ENCODE measurements around the gene HSD17B8.

The HSD17B8 gene

DNA sequence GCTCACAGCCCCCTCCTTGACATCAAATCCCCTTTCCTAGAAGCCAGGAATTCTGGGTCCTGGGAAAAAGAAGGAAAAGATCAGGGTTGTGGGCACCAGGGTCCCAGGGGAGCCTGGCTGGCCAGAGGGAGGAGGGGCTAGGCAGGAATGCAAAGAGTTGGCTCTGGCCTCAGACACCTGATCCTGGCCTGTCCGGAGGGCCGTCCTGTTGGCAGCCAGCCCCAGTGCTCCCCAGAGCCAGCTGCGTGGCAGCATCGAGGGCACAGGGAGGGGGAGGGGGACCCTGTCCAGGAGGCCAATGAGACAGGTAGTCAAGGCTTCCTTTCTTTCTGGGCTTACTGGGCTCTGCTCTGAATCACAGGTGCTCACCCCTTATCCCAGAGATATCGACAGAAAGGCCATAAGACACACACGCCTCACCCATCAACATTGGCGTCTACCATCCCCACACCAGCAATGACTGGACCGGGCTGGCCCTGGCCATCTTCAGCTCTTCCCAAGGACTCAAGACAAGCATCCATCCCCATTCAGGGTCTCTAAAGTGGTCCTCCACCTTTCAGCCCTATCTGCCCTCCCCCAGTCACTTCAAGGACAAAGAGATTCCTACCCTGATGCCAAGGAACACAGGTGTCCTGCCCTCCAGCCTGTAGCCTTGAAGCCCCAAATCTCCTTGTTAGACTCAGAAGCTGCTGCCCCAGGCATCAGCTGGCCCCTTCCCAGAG lies 12.9 kb upstream of the HSD17B8 start:
- in situ Hi-C loops (cut with MboI; ENCODE audit: low sequenced_read_pairs) = no loop called here

GRCh38 chr6:33192105-33192646 lies 12.3 kb upstream of the HSD17B8 start, which contains the start of gene COL11A2:
Gene COL11A2, minus strand, starts transcription at chr6:33192467. Its CDS starts 227 bp downstream, at chr6:33192240.
- in situ Hi-C loops (cut with MboI; ENCODE audit: low sequenced_read_pairs) = no loop called here

- in situ Hi-C loops (cut with MboI; ENCODE audit: low sequenced_read_pairs) = no loop called here
Observed at GRCh38 chr6:33192671-33193602, 11.5 kb upstream of the HSD17B8 start.

DNA sequence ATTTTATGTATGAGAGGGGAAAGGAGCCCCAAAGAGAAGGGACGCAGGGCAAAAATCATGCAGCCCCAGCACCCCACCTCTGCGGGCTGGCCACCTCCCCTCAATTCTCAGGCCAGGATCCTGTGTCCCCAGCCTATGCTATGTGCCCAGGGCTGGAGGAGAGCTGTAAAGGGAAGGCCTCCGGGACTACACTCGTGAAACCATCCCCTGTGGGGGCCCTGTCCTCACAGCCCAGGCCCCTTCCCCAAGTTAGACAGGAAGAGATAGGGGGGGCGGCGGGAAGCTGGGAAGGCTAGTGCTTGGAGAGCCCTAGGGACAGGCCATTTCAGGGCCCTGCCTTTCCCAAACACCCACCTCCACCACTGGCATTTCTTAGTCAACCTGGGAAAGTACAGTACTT lies 10.8 kb upstream of the HSD17B8 start:
- in situ Hi-C loops (cut with MboI; ENCODE audit: low sequenced_read_pairs) = no loop called here

GRCh38 chr6:33194431-33194979 lies 9.9 kb upstream of the HSD17B8 start:
- in situ Hi-C loops (cut with MboI; ENCODE audit: low sequenced_read_pairs) = no loop called here

DNA sequence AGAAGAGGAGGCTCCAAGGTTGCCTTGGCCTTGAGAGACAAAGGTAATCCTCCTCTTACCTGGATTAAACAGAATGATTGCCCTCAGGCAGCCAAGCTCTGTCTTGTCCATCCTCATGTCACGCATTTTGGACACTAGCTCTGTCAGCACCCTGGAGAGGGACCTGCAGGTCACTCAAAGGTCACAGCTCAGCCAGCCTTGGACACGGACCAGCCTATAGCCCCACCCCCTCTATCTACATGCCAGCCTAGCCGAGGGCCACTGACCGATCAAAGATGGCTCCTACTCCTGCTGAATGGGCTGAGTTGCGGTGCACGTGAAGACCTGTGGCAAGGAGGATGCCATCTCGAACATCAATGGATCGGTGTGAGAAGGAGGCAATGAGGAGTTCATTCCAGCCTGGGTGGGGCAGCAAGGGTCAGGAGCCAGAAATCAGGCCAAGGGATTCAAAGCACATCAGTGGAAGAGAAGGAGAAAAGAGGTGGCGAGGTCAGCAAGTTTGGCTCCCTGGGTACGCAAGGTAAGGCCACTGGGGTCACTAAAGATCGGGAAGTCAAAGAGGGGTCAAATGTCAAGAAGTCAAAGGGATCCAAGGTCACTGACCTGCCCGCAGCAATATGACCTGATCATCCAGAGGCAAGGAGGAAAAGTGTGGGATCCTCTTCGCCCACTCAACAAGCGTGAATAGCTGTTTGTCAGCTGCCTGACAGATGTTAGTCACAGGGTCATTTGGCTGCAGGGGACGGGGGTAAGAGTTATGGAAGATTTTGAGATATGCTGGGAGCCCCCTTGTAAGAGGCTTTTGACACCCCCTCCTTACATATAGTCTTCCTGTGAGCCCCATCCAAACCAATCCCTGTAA lies 8.9 kb upstream of the HSD17B8 start:
- in situ Hi-C loops (cut with MboI; ENCODE audit: low sequenced_read_pairs) = no loop called here

- in situ Hi-C loops (cut with MboI; ENCODE audit: low sequenced_read_pairs) = no loop called here
Observed at GRCh38 chr6:33197431-33198048, 6.9 kb upstream of the HSD17B8 start.

GRCh38 chr6:33198159-33198852 lies 6.1 kb upstream of the HSD17B8 start:
- in situ Hi-C loops (cut with MboI; ENCODE audit: low sequenced_read_pairs) = no loop called here

DNA sequence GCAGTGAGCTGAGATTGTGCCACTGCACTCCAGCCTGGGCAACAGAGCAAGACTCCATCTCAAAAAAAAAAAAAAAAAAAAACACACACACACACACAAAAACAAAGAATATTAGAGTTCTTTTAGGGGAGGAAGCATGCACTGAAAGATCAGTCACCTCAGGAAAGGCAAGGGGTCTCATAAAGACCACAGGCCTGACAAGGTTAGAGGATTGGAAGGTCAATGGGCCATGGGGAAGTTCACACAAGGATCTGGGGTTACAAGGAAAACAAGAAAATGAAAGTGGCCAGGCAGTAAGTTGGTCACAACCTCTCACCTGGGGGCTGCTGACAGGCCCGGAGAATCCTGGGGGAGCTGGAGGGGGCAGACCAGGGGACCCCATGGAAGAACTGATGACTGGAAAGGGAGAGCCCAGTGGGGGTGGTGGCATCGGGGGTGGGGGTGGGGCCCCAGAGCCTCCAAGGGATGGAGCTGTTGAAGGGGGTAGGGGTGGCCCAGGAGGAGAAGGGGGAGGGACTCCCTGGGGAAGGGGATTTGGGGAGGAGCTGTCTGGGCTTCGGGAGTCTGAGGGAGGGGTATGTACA lies 5.5 kb upstream of the HSD17B8 start:
- in situ Hi-C loops (cut with MboI; ENCODE audit: low sequenced_read_pairs) = no loop called here

DNA sequence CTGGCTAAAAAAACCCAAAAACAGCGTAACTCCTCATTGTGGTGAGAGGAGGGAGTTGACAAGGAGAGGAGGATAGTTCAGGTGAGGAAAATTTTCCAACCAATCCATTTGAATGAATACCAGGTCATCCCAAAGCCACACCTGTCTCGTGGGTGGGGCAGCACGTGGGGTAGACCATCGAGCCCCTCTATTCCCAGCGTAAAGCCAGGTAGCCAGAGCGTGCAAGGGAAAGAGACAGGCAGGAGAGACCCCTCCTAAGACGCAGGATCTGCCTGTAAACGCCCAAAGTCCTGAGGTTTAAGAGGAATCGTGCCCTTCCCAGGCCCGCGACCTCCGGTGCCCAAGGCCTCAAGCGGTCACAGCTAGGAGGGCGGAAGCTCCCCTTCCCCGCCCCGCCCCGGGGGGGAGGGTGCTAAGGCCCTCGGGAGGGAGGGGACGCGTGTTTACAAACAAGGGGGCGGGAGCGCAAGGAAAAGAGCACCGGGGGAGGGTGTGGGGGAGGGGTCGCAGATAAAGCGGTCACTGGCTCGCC lies 4.7 kb upstream of the HSD17B8 start:
- in situ Hi-C loops (cut with MboI; ENCODE audit: low sequenced_read_pairs) = no loop called here

- in situ Hi-C loops (cut with MboI; ENCODE audit: low sequenced_read_pairs) = no loop called here
Observed at GRCh38 chr6:33200219-33201146, 4.0 kb upstream of the HSD17B8 start, which contains the start of the genes RXRB and SLC39A7. Gene RXRB, minus strand, starts transcription at chr6:33200665. Its CDS starts 189 bp downstream, at chr6:33200476. Gene SLC39A7, plus strand, starts transcription at chr6:33200867. Its CDS starts 379 bp downstream, at chr6:33201246.

DNA sequence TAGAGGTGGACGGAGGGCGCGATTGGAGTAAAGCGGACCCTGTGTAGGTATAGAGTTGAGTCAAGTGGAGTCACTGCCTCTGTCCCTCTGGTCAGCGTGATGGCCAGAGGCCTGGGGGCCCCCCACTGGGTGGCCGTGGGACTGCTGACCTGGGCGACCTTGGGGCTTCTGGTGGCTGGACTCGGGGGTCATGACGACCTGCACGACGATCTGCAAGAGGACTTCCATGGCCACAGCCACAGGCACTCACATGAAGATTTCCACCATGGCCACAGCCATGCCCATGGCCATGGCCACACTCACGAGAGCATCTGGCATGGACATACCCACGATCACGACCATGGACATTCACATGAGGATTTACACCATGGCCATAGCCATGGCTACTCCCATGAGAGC lies 3.3 kb upstream of the HSD17B8 start:
- in situ Hi-C loops (cut with MboI; ENCODE audit: low sequenced_read_pairs) = no loop called here

- in situ Hi-C loops (cut with MboI; ENCODE audit: low sequenced_read_pairs) = no loop called here
Observed at GRCh38 chr6:33201935-33202334, 2.5 kb upstream of the HSD17B8 start.

- in situ Hi-C loops (cut with MboI; ENCODE audit: low sequenced_read_pairs) = no loop called here
Observed at GRCh38 chr6:33202799-33203198, 1.7 kb upstream of the HSD17B8 start.

DNA sequence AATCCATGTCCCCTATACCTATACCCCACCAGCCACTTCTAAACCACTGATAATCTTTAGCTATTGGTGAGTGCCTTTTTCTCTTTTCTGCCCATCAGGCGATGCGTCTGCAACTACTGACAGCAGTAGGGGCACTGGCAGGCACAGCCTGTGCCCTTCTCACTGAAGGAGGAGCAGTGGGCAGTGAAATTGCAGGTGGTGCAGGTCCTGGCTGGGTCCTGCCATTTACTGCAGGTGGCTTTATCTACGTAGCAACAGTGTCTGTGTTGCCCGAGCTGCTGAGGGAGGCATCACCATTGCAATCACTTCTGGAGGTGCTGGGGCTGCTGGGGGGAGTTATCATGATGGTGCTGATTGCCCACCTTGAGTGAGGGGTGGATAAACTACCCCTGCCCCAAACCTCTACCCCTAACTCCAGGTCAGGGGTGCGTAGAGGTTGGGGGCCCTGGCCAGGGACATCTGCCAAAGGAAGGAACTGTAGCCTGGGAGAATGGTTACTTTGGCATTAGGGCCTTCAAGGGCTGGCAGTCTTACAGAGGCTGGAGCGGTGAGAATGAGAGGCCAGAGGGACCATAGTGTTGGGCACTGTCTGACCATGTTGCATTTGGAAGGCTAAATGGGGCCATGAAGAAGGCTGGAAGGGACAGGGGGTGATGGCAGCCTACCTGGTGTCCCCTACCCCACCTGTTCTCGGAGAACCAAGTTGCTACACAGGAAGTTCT lies 851 bp upstream of the HSD17B8 start:
- in situ Hi-C loops (cut with MboI; ENCODE audit: low sequenced_read_pairs) = no loop called here

DNA sequence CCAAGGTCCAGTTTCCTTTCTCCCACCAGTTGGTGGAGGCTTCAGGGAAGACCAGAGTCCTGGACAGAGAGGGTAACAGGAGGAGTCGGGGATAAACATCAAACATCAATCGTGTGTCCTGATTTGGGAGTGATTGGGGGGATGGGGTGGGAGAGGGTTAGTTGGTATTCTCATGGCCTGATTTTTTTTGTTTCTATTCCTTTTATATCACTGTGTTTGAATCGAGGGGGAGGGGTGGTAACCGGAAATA lies 365 bp upstream of the HSD17B8 start:
- in situ Hi-C loops (cut with MboI; ENCODE audit: low sequenced_read_pairs) = no loop called here

Data from HL-60/S4 treated with phorbol 12-myristate 13-acetate at 8.2 ng/mL for 4 days and 3 days (cell line).